Measurements from ENCODE around the gene CHRD. TPM values are rescaled to one million over a fixed set of nuclear protein-coding genes. Genes with fewer than 3 reads are reported as not detected.

The CHRD gene
- total RNA-seq = 1.1 and 10.7 TPM in 2 replicates

GRCh38 chr3:184379358-184380184 lies at the start of gene CHRD:
CHRD (plus strand) TSS chr3:184380054; CDS start chr3:184380319, 265 bp downstream.

GRCh38 chr3:184337399-184337714 lies 42.5 kb upstream of the CHRD start, which contains the start of gene FAM131A:
FAM131A (plus strand) TSS chr3:184337600; CDS start chr3:184337631, 31 bp downstream.

GRCh38 chr3:184361532-184361931 lies 18.3 kb upstream of the CHRD start, which contains the start of the genes CLCN2 and POLR2H:
CLCN2 (minus strand) TSS chr3:184361605; CDS start chr3:184361479, 126 bp downstream.
POLR2H (plus strand) TSS chr3:184361710; CDS start chr3:184363493, 1,783 bp downstream.

GRCh38 chr3:184377882-184378445 lies 1.9 kb upstream of the CHRD start, which contains the start of gene THPO:
THPO (minus strand) TSS chr3:184378207; CDS start chr3:184376259, 1,948 bp downstream.

Other genes starting within 250 kb of the CHRD start
- 19.9 and 20.4 TPM in 2 replicates for gene EIF2B5, start 244.7 kb upstream of the CHRD start, total RNA-seq
- gene DVL3, start 224.7 kb upstream of the CHRD start, total RNA-seq = 25.9 and 41.8 TPM in 2 replicates
- gene AP2M1, start 205.2 kb upstream of the CHRD start, total RNA-seq = 603 and 645 TPM in 2 replicates
- gene ABCF3, start 193.9 kb upstream of the CHRD start, total RNA-seq = 38.5 and 39.5 TPM in 2 replicates
- gene VWA5B2, start 150.5 kb upstream of the CHRD start, total RNA-seq = not detected in 2 replicates
- gene ALG3, start 131.1 kb upstream of the CHRD start, total RNA-seq = 45.8 and 59.9 TPM in 2 replicates
- gene EEF1AKMT4, start 130.4 kb upstream of the CHRD start, total RNA-seq = 5.3 and 5.5 TPM in 2 replicates
- not detected in 2 replicates for gene CAMK2N2, start 118.5 kb upstream of the CHRD start, total RNA-seq
- gene ECE2, start 104.0 kb upstream of the CHRD start, total RNA-seq = not detected in 2 replicates
- 686 and 752 TPM in 2 replicates for gene PSMD2, start 80.8 kb upstream of the CHRD start, total RNA-seq
- gene EIF4G1, start 65.4 kb upstream of the CHRD start, total RNA-seq = 414 and 466 TPM in 2 replicates
- gene FAM131A, start 42.5 kb upstream of the CHRD start, total RNA-seq = 21.9 and 34.2 TPM in 2 replicates
- gene CLCN2, start 18.4 kb upstream of the CHRD start, total RNA-seq = 4.6 and 6.3 TPM in 2 replicates
- gene POLR2H, start 18.3 kb upstream of the CHRD start, total RNA-seq = 65.7 and 76.4 TPM in 2 replicates
- not detected in 2 replicates for gene THPO, start 1.8 kb upstream of the CHRD start, total RNA-seq
- 1.4 and 2.1 TPM in 2 replicates for gene EPHB3, start 181.7 kb downstream of the CHRD start, total RNA-seq

All from myometrial cell (primary cell).